ENCODE data around the gene DPH3.
A peak's percentile ranks its signal among the peaks of the same experiment; 100 is the strongest.

The DPH3 gene

GRCh38 chr3:16253601-16254000 is 11.1 kb downstream of the DPH3 start:
- no peak for DNase-seq

GRCh38 chr3:16252988-16253387 is 11.8 kb downstream of the DPH3 start:
- DNase-seq = no peak

GRCh38 chr3:16252243-16252978 is 12.3 kb downstream of the DPH3 start:
- no peak for DNase-seq

- no peak for DNase-seq
Measured at GRCh38 chr3:16251316-16252085, 13.2 kb downstream of the DPH3 start.

GRCh38 chr3:16249886-16250285 is 14.9 kb downstream of the DPH3 start:
- no peak for DNase-seq

GRCh38 chr3:16249336-16249735 is 15.4 kb downstream of the DPH3 start:
- DNase-seq = peak; percentile 21

- no peak for DNase-seq
Measured at GRCh38 chr3:16248556-16248955, 16.2 kb downstream of the DPH3 start.

GRCh38 chr3:16247282-16248061 is 17.3 kb downstream of the DPH3 start:
- peak; percentile 65 for DNase-seq

- DNase-seq = no peak
Measured at GRCh38 chr3:16245609-16246008, 19.1 kb downstream of the DPH3 start.

- DNase-seq = no peak
Measured at GRCh38 chr3:16243706-16244490, 20.8 kb downstream of the DPH3 start.

GRCh38 chr3:16242177-16242576 is 22.6 kb downstream of the DPH3 start:
- DNase-seq = no peak

GRCh38 chr3:16241225-16241624 is 23.5 kb downstream of the DPH3 start:
- DNase-seq = no peak

- no peak for DNase-seq
Measured at GRCh38 chr3:16240229-16241023, 24.3 kb downstream of the DPH3 start.

GRCh38 chr3:16239780-16240179 is 25.0 kb downstream of the DPH3 start:
- DNase-seq = no peak

- DNase-seq = no peak
Measured at GRCh38 chr3:16239086-16239770, 25.5 kb downstream of the DPH3 start.

GRCh38 chr3:16236856-16237393 is 27.8 kb downstream of the DPH3 start:
- DNase-seq = no peak

GRCh38 chr3:16236030-16236639 is 28.6 kb downstream of the DPH3 start:
- no peak for DNase-seq

GRCh38 chr3:16234281-16234680 is 30.5 kb downstream of the DPH3 start:
- DNase-seq = no peak

GRCh38 chr3:16233806-16234205 is 30.9 kb downstream of the DPH3 start:
- no peak for DNase-seq

- no peak for DNase-seq
Measured at GRCh38 chr3:16231983-16232382, 32.8 kb downstream of the DPH3 start.

- no peak for DNase-seq
Measured at GRCh38 chr3:16229681-16230080, 35.1 kb downstream of the DPH3 start.

All from kidney glomerular epithelial cell (primary cell).